Neural cell (in vitro differentiated cells): Measurements from ENCODE around the gene EDN1. TPM values are rescaled to one million over a fixed set of nuclear protein-coding genes. Genes with fewer than 3 reads are reported as not detected.

Experiments used
- H2AFZ ChIP-seq: fragments of 200-600, 300-800 bp; sonication (generic), shearing (Covaris generic); 2 replicates; pipeline ENCODE4 v1.6.0; 2014; ENCODE audit warnings: low read depth, mild to moderate bottlenecking, antibody characterized with exemption, low read length, moderate library complexity
- H3F3A ChIP-seq: fragments of 200-600 bp; shearing (Covaris generic); 2 replicates; pipeline ENCODE4 v1.6.1; 2016; ENCODE audit warnings: mild to moderate bottlenecking, moderate library complexity, mixed read lengths, antibody characterized with exemption, low read length; ENCODE audit not compliant: insufficient read depth, poor library complexity, severe bottlenecking
- H3K27ac ChIP-seq: fragments of 200-600, 300-800 bp; sonication (generic), shearing (Covaris generic); 2 replicates; pipeline ENCODE4 v1.5.1; 2014; ENCODE audit warnings: mild to moderate bottlenecking, low read length, moderate library complexity
- H3K27me3 ChIP-seq: fragments of 300-800, 200-600 bp; sonication (generic), shearing (Covaris generic); 2 replicates; pipeline ENCODE4 v1.6.0; 2014; ENCODE audit warnings: mild to moderate bottlenecking, low read depth, low read length, moderate library complexity; ENCODE audit not compliant: insufficient read depth
- H3K36me3 ChIP-seq: fragments of 300-800, 200-600 bp; sonication (generic), shearing (Covaris generic); 2 replicates; pipeline ENCODE4 v1.5.1; 2014; ENCODE audit warnings: mild to moderate bottlenecking, antibody characterized with exemption, low read length, moderate library complexity; ENCODE audit not compliant: insufficient read depth
- H3K4me2 ChIP-seq: fragments of 300-800, 200-600 bp; sonication (generic), shearing (Covaris generic); 2 replicates; pipeline ENCODE4 v1.6.0; 2014; ENCODE audit warnings: mild to moderate bottlenecking, low read length
- H3K4me3 ChIP-seq: fragments of 300-800, 200-600 bp; sonication (generic), shearing (Covaris generic); 2 replicates; pipeline ENCODE4 v1.5.1; 2014; ENCODE audit warnings: mild to moderate bottlenecking, low read length, moderate library complexity
- H3K79me2 ChIP-seq: fragments of 200-600 bp; shearing (Covaris generic); replicated peaks from 2 replicates; pipeline ENCODE4 v1.6.0; 2014; ENCODE audit warnings: mild to moderate bottlenecking, low read length, moderate library complexity; ENCODE audit not compliant: insufficient read depth
- H3K9ac ChIP-seq: fragments of 300-800, 200-600 bp; sonication (generic), shearing (Covaris generic); 2 replicates; pipeline ENCODE4 v1.6.1; 2016; ENCODE audit warnings: mild to moderate bottlenecking, low read length, mixed read lengths
- H3K9me2 ChIP-seq: fragments of 200-600 bp; shearing (Covaris generic); 2 replicates; pipeline ENCODE4 v1.6.1; 2016; ENCODE audit warnings: mild to moderate bottlenecking, low read length, mixed read lengths; ENCODE audit not compliant: insufficient read depth
- H3K9me3 ChIP-seq: fragments of 200-600, 300-800 bp; sonication (generic), shearing (Covaris generic); 2 replicates; pipeline ENCODE4 v1.6.1; 2016; ENCODE audit warnings: mild to moderate bottlenecking, mixed run types, low read length, moderate library complexity, mixed read lengths
- H4K20me1 ChIP-seq: fragments of 200-600 bp; shearing (Covaris generic); 2 replicates; pipeline ENCODE4 v1.6.1; 2016; ENCODE audit warnings: mild to moderate bottlenecking, mixed run types; ENCODE audit not compliant: insufficient read depth
- EZH2 ChIP-seq: fragments of 200-600, 300-800 bp; shearing (Covaris generic), sonication (generic); IDR thresholded peaks from 2 replicates; pipeline ENCODE4 v1.6.1; 2014; ENCODE audit warnings: antibody characterized with exemption, low read length, borderline replicate concordance, mild to moderate bottlenecking; ENCODE audit not compliant: insufficient read depth, poor library complexity, severe bottlenecking
- MXI1 ChIP-seq: fragments of 450-650 bp; conservative IDR thresholded peaks from 2 replicates; pipeline ENCODE4 v1.6.1; 2014; ENCODE audit warnings: antibody characterized with exemption, mild to moderate bottlenecking; ENCODE audit not compliant: poor library complexity, severe bottlenecking
- POLR2AphosphoS5 ChIP-seq: IDR thresholded peaks from 2 replicates; pipeline ENCODE4 v1.6.1; 2012
- RAD21 ChIP-seq: fragments of 450-650 bp; conservative IDR thresholded peaks from 2 replicates; pipeline ENCODE4 v1.6.1; 2014; ENCODE audit warnings: antibody characterized with exemption, mild to moderate bottlenecking, moderate library complexity
- REST ChIP-seq: IDR thresholded peaks from 2 replicates; pipeline ENCODE4 v1.6.1; 2012; ENCODE audit warnings: borderline replicate concordance
- SMC3 ChIP-seq: fragments of 450-650 bp; conservative IDR thresholded peaks from 2 replicates; pipeline ENCODE4 v1.6.1; 2014; ENCODE audit warnings: antibody characterized with exemption, mild to moderate bottlenecking, moderate library complexity; ENCODE audit not compliant: poor library complexity
- TAF1 ChIP-seq: IDR thresholded peaks from 2 replicates; pipeline ENCODE4 v1.6.1; 2012; ENCODE audit warnings: low read depth
- polyA plus RNA-seq: library from polyadenylated mRNA; depleted of rRNA; stranded (reverse); fragments of >200 nt; gene quantifications from 2 replicates; pipeline ENCODE4 v1.2.3, GENCODE V29; 2014
- small RNA-seq, 3 experiments: library from RNA; depleted of rRNA; stranded (forward); fragments of <200 nt; gene quantifications; one replicate each; pipeline ENCODE3, GENCODE V24; 2012
- TF ChIP-seq, protein P1 (sequence below): fragments of 450-650 bp; IDR thresholded peaks from 2 replicates; pipeline ENCODE4 v1.5.1; 2014; ENCODE audit warnings: antibody characterized with exemption, mild to moderate bottlenecking, moderate library complexity; ENCODE audit not compliant: poor library complexity, severe bottlenecking

Gene EDN1
- polyA plus RNA-seq, 1 donor from 2014 or later = 2.2 TPM

- Histone ChIP-seq H3K27me3 (no peaks in the 10 kb centered on the region), H3K4me2 (no peak overlapping the region), H3K9me3 (no peaks in the 10 kb centered on the region), H3K9me2 (no peaks in the 10 kb centered on the region), H3F3A (no peaks in the 10 kb centered on the region), H3K79me2 (no peaks in the 10 kb centered on the region), H3K36me3 (no peaks in the 10 kb centered on the region), H3K27ac (no peak overlapping the region), H2AFZ (no peak overlapping the region), H3K9ac (no peak overlapping the region), H3K4me3 (no peak overlapping the region), H4K20me1 (no peaks in the 10 kb centered on the region)
- TF ChIP-seq POLR2AphosphoS5 (no peak), TAF1 (no peak), MXI1 (no peak), REST (no peak), SMC3 (no peak)
- TF ChIP-seq, protein P1, sequence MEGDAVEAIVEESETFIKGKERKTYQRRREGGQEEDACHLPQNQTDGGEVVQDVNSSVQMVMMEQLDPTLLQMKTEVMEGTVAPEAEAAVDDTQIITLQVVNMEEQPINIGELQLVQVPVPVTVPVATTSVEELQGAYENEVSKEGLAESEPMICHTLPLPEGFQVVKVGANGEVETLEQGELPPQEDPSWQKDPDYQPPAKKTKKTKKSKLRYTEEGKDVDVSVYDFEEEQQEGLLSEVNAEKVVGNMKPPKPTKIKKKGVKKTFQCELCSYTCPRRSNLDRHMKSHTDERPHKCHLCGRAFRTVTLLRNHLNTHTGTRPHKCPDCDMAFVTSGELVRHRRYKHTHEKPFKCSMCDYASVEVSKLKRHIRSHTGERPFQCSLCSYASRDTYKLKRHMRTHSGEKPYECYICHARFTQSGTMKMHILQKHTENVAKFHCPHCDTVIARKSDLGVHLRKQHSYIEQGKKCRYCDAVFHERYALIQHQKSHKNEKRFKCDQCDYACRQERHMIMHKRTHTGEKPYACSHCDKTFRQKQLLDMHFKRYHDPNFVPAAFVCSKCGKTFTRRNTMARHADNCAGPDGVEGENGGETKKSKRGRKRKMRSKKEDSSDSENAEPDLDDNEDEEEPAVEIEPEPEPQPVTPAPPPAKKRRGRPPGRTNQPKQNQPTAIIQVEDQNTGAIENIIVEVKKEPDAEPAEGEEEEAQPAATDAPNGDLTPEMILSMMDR = no peak
Measured at GRCh38 chr6:12344961-12345693, 55.0 kb downstream of the EDN1 start.

DNA sequence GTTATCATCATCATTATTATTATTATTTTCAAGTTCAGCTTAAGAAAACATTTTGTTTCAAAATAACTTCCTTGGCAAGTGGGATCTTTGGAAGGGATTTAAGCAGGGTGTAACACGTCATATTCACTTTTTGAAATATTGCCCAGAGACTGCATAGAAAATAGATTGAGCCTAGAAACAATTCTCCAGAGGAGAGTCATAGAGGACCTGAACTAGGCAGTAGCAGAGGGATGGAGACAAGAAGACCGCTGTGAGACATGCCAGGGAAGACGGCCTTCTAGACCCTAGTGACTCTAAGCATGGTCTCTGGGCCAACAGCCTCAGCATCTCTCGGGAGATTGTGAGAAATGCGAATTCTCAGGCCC is 55.5 kb downstream of the EDN1 start:
- H4K20me1 ChIP-seq = no peaks in the 10 kb centered on the region
- H3K4me3 ChIP-seq = no peak overlapping the region
- no peaks in the 10 kb centered on the region for H3F3A ChIP-seq
- H3K36me3 ChIP-seq = no peaks in the 10 kb centered on the region
- no peak overlapping the region for H3K27ac ChIP-seq
- no peak overlapping the region for H3K4me2 ChIP-seq
- no peaks in the 10 kb centered on the region for H3K27me3 ChIP-seq
- no peaks in the 10 kb centered on the region for H3K79me2 ChIP-seq
- H3K9ac ChIP-seq = no peak overlapping the region
- H3K9me3 ChIP-seq = no peaks in the 10 kb centered on the region
- TF ChIP-seq RAD21 (no peak), EZH2 (no peak), REST (no peak), MXI1 (no peak)
- H2AFZ ChIP-seq = no peak overlapping the region
- H3K9me2 ChIP-seq = no peaks in the 10 kb centered on the region

Small RNA genes lying within 50 kb of the gene (small RNA-seq; reads per million reads assigned to genes)
- gene SUMO2P12 = 0 reads per million in 3 experiments
